HepG2 (cell line): ENCODE data around the gene NOXO1. TPM values are rescaled to one million over a fixed set of nuclear protein-coding genes. Genes with fewer than 3 reads are reported as not detected.
A peak's percentile ranks its signal among the peaks of the same experiment; 100 is the strongest.

Source experiments
- AFF4 ChIP-seq: sonication (generic); formaldehyde crosslinking; IDR thresholded peaks from 2 replicates; pipeline ENCODE4 v1.4.0; 2020; ENCODE audit warnings: missing genetic modification reagents
- GLMP ChIP-seq: sonication (generic); formaldehyde crosslinking; IDR thresholded peaks from 2 replicates; pipeline ENCODE4 v1.9.0; 2021; ENCODE audit warnings: missing genetic modification reagents, mild to moderate bottlenecking, borderline replicate concordance
- GTF3A ChIP-seq: sonication (generic); formaldehyde crosslinking; conservative IDR thresholded peaks from 2 replicates; pipeline ENCODE4 v1.4.0; 2020; ENCODE audit warnings: mild to moderate bottlenecking, missing genetic modification reagents
- HDAC6 ChIP-seq: fragments of 200-600 bp; sonication (generic); IDR thresholded peaks from 2 replicates; pipeline ENCODE4 v1.7.0; 2017; ENCODE audit warnings: mild to moderate bottlenecking, antibody characterized with exemption, low read length, low read depth
- PITX1 ChIP-seq: sonication (generic); formaldehyde crosslinking; IDR thresholded peaks from 2 replicates; pipeline ENCODE4 v1.5.1; 2020; ENCODE audit warnings: mild to moderate bottlenecking, missing genetic modification reagents
- POLR2A ChIP-seq, 2 experiments: IDR thresholded peaks; 2 replicates each; pipeline ENCODE4 v1.6.1; 2011; ENCODE audit warnings: low read depth in 2 of 2, low read length in 2 of 2, mild to moderate bottlenecking in 1 of 2, moderate library complexity in 1 of 2; ENCODE audit not compliant: insufficient read depth in 1 of 2
- REST ChIP-seq, 2 experiments: IDR thresholded peaks; 2 replicates each; pipeline ENCODE4 v1.6.1; 2011 to 2012; ENCODE audit warnings: low read length in 2 of 2, borderline replicate concordance in 1 of 2, low read depth in 1 of 2, mild to moderate bottlenecking in 1 of 2, moderate library complexity in 1 of 2
- SKIL ChIP-seq: sonication (generic); formaldehyde crosslinking; IDR thresholded peaks from 2 replicates; pipeline ENCODE4 v1.8.0; 2022; ENCODE audit warnings: missing genetic modification reagents, mild to moderate bottlenecking, moderate library complexity, borderline replicate concordance
- ZBTB49 ChIP-seq: sonication (generic); formaldehyde crosslinking; IDR thresholded peaks from 2 replicates; pipeline ENCODE4 v1.4.0; 2020; ENCODE audit warnings: missing genetic modification reagents, borderline replicate concordance
- ZNF292 ChIP-seq: sonication (generic); formaldehyde crosslinking; IDR thresholded peaks from 2 replicates; pipeline ENCODE4 v1.8.1; 2022; ENCODE audit warnings: mild to moderate bottlenecking, low read depth, missing genetic modification reagents, borderline replicate concordance
- ZNF326 ChIP-seq: sonication (generic); formaldehyde crosslinking; IDR thresholded peaks from 2 replicates; pipeline ENCODE4 v1.4.0; 2020; ENCODE audit warnings: missing genetic modification reagents, borderline replicate concordance
- ZNF562 ChIP-seq: sonication (generic); formaldehyde crosslinking; IDR thresholded peaks from 2 replicates; pipeline ENCODE4 v1.8.0; 2022; ENCODE audit warnings: missing genetic modification reagents, borderline replicate concordance
- polyA plus RNA-seq, 8 experiments: library from polyadenylated mRNA; depleted of rRNA in 3 of 8; stranded (reverse) in 7 of 8; unstranded in 1 of 8; fragments of >200 nt; fragmentation: Illumina TruSeq in 4 of 8; extraction: Trizol in 4 of 8; gene quantifications; 2 replicates each; pipeline versions ENCODE4 v1.2.1 to v1.2.3, GENCODE V29; 2011 to 2016; ENCODE audit warnings: low read depth in 4 of 8, missing spikeins in 1 of 8, mixed read lengths in 1 of 8; ENCODE audit not compliant: insufficient read depth in 1 of 8
- total RNA-seq, 5 experiments: library from RNA; depleted of rRNA; stranded (reverse); fragments of >200 nt; fragmentation: Illumina TruSeq; extraction: Trizol; gene quantifications; 2 replicates each; pipeline ENCODE4 v1.2.3, GENCODE V29; 2016; ENCODE audit warnings: low read depth in 1 of 5

Gene NOXO1
- total and polyA plus RNA-seq, 2 of the 13 experiments (the other 11 are each of a cell fraction or from before 2014, with no cell fraction given): 0.69 to 1.4 TPM

GRCh38 chr16:2009791-2010510 lies 28.7 kb upstream of the NOXO1 start, which contains the start of gene ZNF598 (continued):
- peak; percentile 75; the same call in 1 of the 2 replicates for TF ChIP-seq ZBTB49
- TF ChIP-seq POLR2A (IDR thresholded peaks at IDR 0.05; ENCODE audit: insufficient read depth in 1 of 2, low read depth in 2 of 2, low read length in 2 of 2): peak; percentile 63 to 85
- no peak for TF ChIP-seq SKIL (CRISPR knock-in tag)
- TF ChIP-seq GTF3A (CRISPR knock-in tag): no peak
- no peak for TF ChIP-seq REST (IDR thresholded peaks at IDR 0.05; ENCODE audit: borderline replicate concordance in 1 of 2, low read depth in 1 of 2, low read length in 2 of 2)
- no peak for TF ChIP-seq ZNF562 (CRISPR knock-in tag)
- no peak for TF ChIP-seq GLMP (CRISPR knock-in tag)
- TF ChIP-seq AFF4: peak; percentile 27; the same call in 1 of the 2 replicates
- TF ChIP-seq ZNF326 (CRISPR knock-in tag): no peak
- no peak for TF ChIP-seq HDAC6
- no peak for TF ChIP-seq ZNF292 (CRISPR knock-in tag)
- TF ChIP-seq PITX1: peak; percentile 11; the same call in 1 of the 2 replicates
